ENCODE measurements around the gene TCP10L.

Gene TCP10L

GRCh38 chr21:32565856-32566465 lies 19.4 kb downstream of the TCP10L start:
- TF ChIP-seq REST (IDR thresholded peaks at IDR 0.05; ENCODE audit: low read depth) (no peak), EGR1 (IDR thresholded peaks at IDR 0.05) (no peak), MAX (IDR thresholded peaks at IDR 0.05) (no peak), ZBTB7A (IDR thresholded peaks at IDR 0.05; ENCODE audit: low read depth) (no peak)

GRCh38 chr21:32562915-32563314 lies 22.4 kb downstream of the TCP10L start:
- no peak for TF ChIP-seq EP300 (IDR thresholded peaks at IDR 0.05; ENCODE audit: borderline replicate concordance)
- TF ChIP-seq TCF12 (IDR thresholded peaks at IDR 0.05; ENCODE audit: low read depth): no peak
- TF ChIP-seq FOXM1 (IDR thresholded peaks at IDR 0.05; ENCODE audit: borderline replicate concordance, low read depth): no peak
- no peak for TF ChIP-seq YY1 (IDR thresholded peaks at IDR 0.05; ENCODE audit: low read depth)
- no peak for TF ChIP-seq TEAD4 (IDR thresholded peaks at IDR 0.05)
- no peak for TF ChIP-seq ZBTB7A (IDR thresholded peaks at IDR 0.05; ENCODE audit: low read depth)

- no peak for TF ChIP-seq FOXM1 (IDR thresholded peaks at IDR 0.05; ENCODE audit: borderline replicate concordance, low read depth)
- TF ChIP-seq REST (IDR thresholded peaks at IDR 0.05; ENCODE audit: low read depth): no peak
- no peak for TF ChIP-seq ZBTB7A (IDR thresholded peaks at IDR 0.05; ENCODE audit: low read depth)
- no peak for TF ChIP-seq TCF12 (IDR thresholded peaks at IDR 0.05; ENCODE audit: low read depth)
- no peak for TF ChIP-seq EGR1 (IDR thresholded peaks at IDR 0.05)
- no peak for TF ChIP-seq NFIC (IDR thresholded peaks at IDR 0.05)
- no peak for TF ChIP-seq YY1 (IDR thresholded peaks at IDR 0.05; ENCODE audit: low read depth)
- TF ChIP-seq TEAD4 (IDR thresholded peaks at IDR 0.05): no peak
- no peak for TF ChIP-seq CEBPB (IDR thresholded peaks at IDR 0.05)
- TF ChIP-seq EP300 (IDR thresholded peaks at IDR 0.05; ENCODE audit: borderline replicate concordance): no peak
- TF ChIP-seq MAX (IDR thresholded peaks at IDR 0.05): no peak
- no peak for TF ChIP-seq TAF1 (IDR thresholded peaks at IDR 0.05; ENCODE audit: low read depth)
- TF ChIP-seq USF1 (IDR thresholded peaks at IDR 0.05): no peak
- TF ChIP-seq CREB1 (IDR thresholded peaks at IDR 0.05; ENCODE audit: low read depth): no peak
- no peak for TF ChIP-seq RAD21 (IDR thresholded peaks at IDR 0.05; ENCODE audit: low read depth)
These were observed 22.9 kb downstream of the TCP10L start for GRCh38 chr21:32562426-32562825.

- TF ChIP-seq EP300 (IDR thresholded peaks at IDR 0.05; ENCODE audit: borderline replicate concordance) (no peak), MAX (IDR thresholded peaks at IDR 0.05) (no peak), REST (IDR thresholded peaks at IDR 0.05; ENCODE audit: low read depth) (no peak), EGR1 (IDR thresholded peaks at IDR 0.05) (no peak), NFIC (IDR thresholded peaks at IDR 0.05) (no peak), CEBPB (IDR thresholded peaks at IDR 0.05) (no peak), TCF12 (IDR thresholded peaks at IDR 0.05; ENCODE audit: low read depth) (no peak), YY1 (IDR thresholded peaks at IDR 0.05; ENCODE audit: low read depth) (no peak), TAF1 (IDR thresholded peaks at IDR 0.05; ENCODE audit: low read depth) (no peak), TEAD4 (IDR thresholded peaks at IDR 0.05) (no peak), RAD21 (IDR thresholded peaks at IDR 0.05; ENCODE audit: low read depth) (no peak), USF1 (IDR thresholded peaks at IDR 0.05) (no peak)
These were observed 24.4 kb downstream of the TCP10L start for GRCh38 chr21:32560896-32561295.
